Panc1 (cell line): ENCODE data around the gene PSMF1.

Experiments used
- CTCF ChIP-seq: fragments of 450-650 bp; IDR thresholded peaks from 2 replicates; pipeline ENCODE4 v1.5.1; 2017; ENCODE audit warnings: mild to moderate bottlenecking
- POLR2AphosphoS5 ChIP-seq: IDR thresholded peaks from 2 replicates; pipeline ENCODE4 v1.6.1; 2012; ENCODE audit warnings: mild to moderate bottlenecking, low read depth, low read length, moderate library complexity
- REST ChIP-seq, 2 experiments: IDR thresholded peaks; 2 replicates each; pipeline ENCODE4 v1.6.1; 2011 to 2012; ENCODE audit warnings: low read depth in 2 of 2, control low read depth in 1 of 2, low read length in 1 of 2, mild to moderate bottlenecking in 1 of 2, moderate library complexity in 1 of 2; ENCODE audit not compliant: insufficient read depth in 1 of 2
- SIN3A ChIP-seq: IDR thresholded peaks from 2 replicates; pipeline ENCODE4 v1.6.1; 2012; ENCODE audit warnings: low read depth, mild to moderate bottlenecking, low read length, moderate library complexity, borderline replicate concordance; ENCODE audit not compliant: insufficient read depth

GRCh38 chr20:1185316-1185741 is 66.9 kb downstream of the PSMF1 start:
- TF ChIP-seq REST (IDR thresholded peaks at IDR 0.05; ENCODE audit: insufficient read depth in 1 of 2, low read depth in 2 of 2, low read length in 1 of 2) = no peak
- TF ChIP-seq CTCF = no peak
- no peak for TF ChIP-seq POLR2AphosphoS5
- no peak for TF ChIP-seq SIN3A
